ENCODE data around the gene CFAP126.
"Not testable (repeated sequence)": the region's sequence is repeated elsewhere in the genome, so short reads cannot be mapped to it uniquely, and the experiment has no call there.

The CFAP126 gene

GRCh38 chr1:161367684-161368400 is at the start of gene CFAP126:
Gene CFAP126 (minus strand): TSS chr1:161367876. CDS start chr1:161367868, 8 bp downstream.
- no peak within 1 kb of the TSS for H3K4me3 ChIP-seq (ENCODE audit: control insufficient read depth, low read depth, low read length)
- TF ChIP-seq CTCF (IDR thresholded peaks at IDR 0.05; ENCODE audit: control insufficient read depth, insufficient read depth, low read depth, low read length, missing control alignments) = peak; percentile 7
- DNase-seq (ENCODE audit: low read depth) = peak; percentile 35

GRCh38 chr1:161413050-161413449 is 45.4 kb upstream of the CFAP126 start:
- not testable (repeated sequence) for H3K4me3 ChIP-seq (ENCODE audit: control insufficient read depth, low read depth, low read length); DNase-seq (ENCODE audit: low read depth)

GRCh38 chr1:161410636-161410970 is 42.9 kb upstream of the CFAP126 start:
- not testable (repeated sequence) for DNase-seq (ENCODE audit: low read depth); H3K4me3 ChIP-seq (ENCODE audit: control insufficient read depth, low read depth, low read length)

GRCh38 chr1:161409848-161410635 is 42.4 kb upstream of the CFAP126 start:
- DNase-seq (ENCODE audit: low read depth); H3K4me3 ChIP-seq (ENCODE audit: control insufficient read depth, low read depth, low read length): not testable (repeated sequence)

GRCh38 chr1:161408429-161409052 is 40.9 kb upstream of the CFAP126 start:
- H3K4me3 ChIP-seq (ENCODE audit: control insufficient read depth, low read depth, low read length) = no peak overlapping the region
- TF ChIP-seq CTCF (IDR thresholded peaks at IDR 0.05; ENCODE audit: control insufficient read depth, insufficient read depth, low read depth, low read length, missing control alignments) = no peak
- DNase-seq (ENCODE audit: low read depth) = no peak

GRCh38 chr1:161407451-161407985 is 39.8 kb upstream of the CFAP126 start:
- DNase-seq (ENCODE audit: low read depth) = no peak
- no peak for TF ChIP-seq CTCF (IDR thresholded peaks at IDR 0.05; ENCODE audit: control insufficient read depth, insufficient read depth, low read depth, low read length, missing control alignments)
- H3K4me3 ChIP-seq (ENCODE audit: control insufficient read depth, low read depth, low read length) = no peak overlapping the region

GRCh38 chr1:161406551-161406950 is 38.9 kb upstream of the CFAP126 start:
- DNase-seq (ENCODE audit: low read depth); H3K4me3 ChIP-seq (ENCODE audit: control insufficient read depth, low read depth, low read length): not testable (repeated sequence)

GRCh38 chr1:161404051-161404597 is 36.4 kb upstream of the CFAP126 start:
- no peak for DNase-seq (ENCODE audit: low read depth)
- no peak for TF ChIP-seq CTCF (IDR thresholded peaks at IDR 0.05; ENCODE audit: control insufficient read depth, insufficient read depth, low read depth, low read length, missing control alignments)
- H3K4me3 ChIP-seq (ENCODE audit: control insufficient read depth, low read depth, low read length) = no peak overlapping the region
